Dermis microvascular lymphatic vessel endothelial cell (primary cell): Measurements from ENCODE around the gene AMER3. TPM values are rescaled to one million over a fixed set of nuclear protein-coding genes. Genes with fewer than 3 reads are reported as not detected.
"Not testable (repeated sequence)": the region's sequence is repeated elsewhere in the genome, so short reads cannot be mapped to it uniquely, and the experiment has no call there.

Source experiments
- DNase-seq, 2 donors: peaks; one replicate each; pipeline versions ENCODE4 v3.0.0 to v3.0.0-alpha.2; 2010; ENCODE audit warnings: low read depth in 2 of 2
- total RNA-seq: library from RNA; depleted of rRNA; stranded (reverse); fragments of >200 nt; gene quantifications from 2 replicates; pipeline ENCODE4 v1.2.1, GENCODE V29; 2014

Gene AMER3, protein sequence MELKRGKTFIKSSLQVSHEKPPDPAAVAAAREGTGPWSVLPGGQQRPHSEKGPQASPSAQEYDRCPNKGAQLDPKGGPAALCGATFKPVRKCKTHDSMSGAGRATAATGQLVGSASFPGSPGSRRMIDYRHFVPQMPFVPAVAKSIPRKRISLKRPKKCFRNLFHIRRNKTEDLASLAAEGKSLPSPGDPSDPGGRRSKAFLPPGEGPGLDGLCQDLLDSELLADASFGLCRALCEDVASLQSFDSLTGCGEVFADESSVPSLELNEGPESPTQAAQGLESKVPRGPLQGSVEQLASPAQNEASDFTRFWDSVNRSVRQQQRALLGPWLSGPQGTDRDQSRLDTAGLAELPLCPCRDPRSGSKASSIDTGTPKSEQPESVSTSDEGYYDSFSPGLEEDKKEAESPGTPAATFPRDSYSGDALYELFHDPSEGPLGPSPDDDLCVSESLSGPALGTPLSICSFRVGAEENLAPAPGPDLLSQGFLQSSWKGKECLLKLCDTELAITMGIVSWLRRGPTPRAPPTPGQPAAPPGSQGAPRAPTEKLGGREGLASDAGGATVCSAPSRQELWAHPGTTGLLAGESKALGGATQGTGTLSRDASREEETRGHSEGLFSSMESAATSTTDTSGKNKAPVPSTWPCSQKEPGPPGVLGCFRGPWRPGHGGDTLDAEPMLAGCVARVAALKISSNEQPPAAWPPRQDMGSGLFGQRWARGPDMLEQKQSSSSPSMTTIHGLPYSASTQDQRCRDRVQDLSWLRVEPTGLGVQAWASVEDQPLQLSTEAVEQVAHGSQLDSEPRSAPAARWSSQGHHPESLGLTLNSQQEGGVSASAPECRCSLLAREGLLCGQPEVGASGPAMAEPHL
- total RNA-seq: not detected in 2 replicates

DNA sequence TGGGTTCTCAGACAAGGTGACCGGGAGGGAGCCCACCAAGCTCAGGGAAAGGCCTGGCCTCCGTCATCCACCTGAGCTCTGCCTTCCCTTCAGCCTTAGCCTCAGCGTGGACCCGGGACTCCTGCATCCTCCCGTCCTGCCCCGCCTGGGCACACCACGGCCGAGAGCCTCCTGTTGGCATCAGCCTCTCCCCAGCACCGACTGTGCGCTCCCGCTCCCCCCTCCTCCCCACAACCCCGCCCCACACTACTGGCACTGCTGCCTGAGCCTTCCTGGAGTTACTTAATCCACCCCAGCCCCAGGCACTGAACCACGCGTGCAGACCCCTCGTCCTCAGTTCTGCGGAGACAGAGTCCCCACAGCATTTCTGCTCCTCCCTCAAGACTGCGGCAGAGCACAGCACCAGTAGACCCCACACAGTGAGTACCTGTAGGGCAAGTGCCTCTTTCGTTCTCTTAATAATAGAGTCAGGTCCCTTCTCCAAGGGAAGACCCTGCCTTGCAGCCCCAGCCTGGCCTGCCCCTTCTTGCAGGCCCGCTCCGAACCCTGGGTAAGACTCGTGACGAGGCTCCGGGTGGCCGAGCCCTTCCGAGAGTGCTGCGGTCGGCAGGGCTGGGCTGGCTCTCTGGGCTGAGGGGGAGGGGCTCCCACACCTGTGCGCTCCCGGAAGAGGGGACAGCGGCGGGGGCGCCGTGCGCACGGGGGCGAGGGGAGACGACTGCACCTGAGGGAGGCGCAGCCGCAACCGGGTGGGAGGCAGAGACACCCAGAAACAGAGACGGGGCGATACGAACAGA is at the start of gene AMER3:
AMER3 (plus strand) TSS at position 285 of the 797 bp plus-strand sequence. CDS start 6,533 bp downstream, outside the sequence.
- no peak for DNase-seq

DNA sequence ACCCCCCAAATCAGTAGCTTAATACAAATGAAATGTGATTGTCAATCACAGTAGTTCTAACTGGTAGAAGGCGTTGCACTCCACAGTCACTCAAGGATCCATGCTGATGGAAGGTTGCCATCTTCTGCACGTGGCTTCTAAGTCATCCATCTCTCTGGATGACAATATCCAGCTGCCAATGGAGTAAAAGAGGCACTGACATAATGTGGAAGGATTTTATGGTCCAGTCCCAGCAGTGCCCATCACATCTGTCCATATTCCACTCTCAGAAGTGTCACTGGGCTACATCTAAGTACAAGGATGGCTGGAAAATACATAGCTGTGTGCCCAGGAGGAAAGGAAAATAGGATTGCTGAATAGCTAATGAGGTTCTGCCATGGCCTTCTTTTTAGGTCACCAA is 40.5 kb upstream of the AMER3 start:
- not testable (repeated sequence) for DNase-seq

DNA sequence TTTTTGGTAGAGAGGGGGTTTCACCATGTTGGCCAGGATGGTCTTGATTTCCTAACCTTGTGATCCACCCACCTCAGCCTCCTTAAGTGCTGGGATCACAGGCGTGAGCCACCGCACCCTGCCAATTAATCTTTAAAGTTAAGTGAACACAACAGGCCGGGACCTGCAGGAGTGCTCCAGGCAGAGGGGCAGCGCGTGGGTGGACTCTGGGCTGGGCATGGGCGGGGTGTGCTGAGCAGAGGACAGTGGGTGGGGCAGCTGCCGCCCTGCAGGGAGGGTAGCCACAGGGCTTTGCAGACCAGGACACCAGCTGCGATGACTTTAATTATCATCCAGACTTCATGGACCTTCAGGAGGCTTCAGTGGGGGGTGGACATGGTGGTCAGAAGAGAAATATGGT is 35.3 kb upstream of the AMER3 start:
- no peak for DNase-seq

DNA sequence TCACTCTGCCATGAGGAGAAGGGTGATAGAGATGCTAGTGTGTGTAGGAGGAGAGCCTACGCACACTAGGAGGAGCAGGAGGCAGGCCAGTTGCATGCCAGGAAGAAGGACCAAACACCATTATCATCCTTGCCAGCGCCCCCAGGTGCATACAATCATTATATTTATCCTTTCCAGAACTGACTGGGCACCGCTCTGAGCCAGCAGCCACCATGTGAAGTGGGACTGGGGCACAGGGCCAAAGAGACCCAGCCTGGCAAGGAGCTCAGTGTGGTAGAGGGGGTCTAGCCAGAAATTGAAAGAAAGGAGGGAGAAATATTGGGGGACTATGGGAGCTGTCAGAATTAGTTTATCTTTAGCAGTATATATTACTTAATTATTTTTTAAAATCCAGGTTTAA is 34.8 kb upstream of the AMER3 start:
- DNase-seq: no peak

DNA sequence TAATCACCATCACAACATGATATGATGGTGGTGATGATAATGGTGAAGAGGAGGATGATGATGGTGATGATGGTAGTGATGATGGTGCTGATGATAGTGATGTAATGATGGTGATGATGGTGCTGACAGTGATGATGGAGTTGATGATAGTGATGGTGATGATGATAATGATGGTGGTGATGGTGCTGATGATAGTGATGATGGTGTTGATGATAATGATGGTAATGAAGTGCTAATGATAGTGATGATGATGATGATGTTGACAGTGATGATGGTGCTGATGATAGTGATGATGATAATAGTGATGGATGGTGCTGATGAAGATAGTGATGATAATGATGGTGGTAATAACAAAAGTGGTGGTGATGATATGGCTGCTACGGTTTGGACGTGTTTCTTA is 30.9 kb upstream of the AMER3 start:
- no peak for DNase-seq

DNA sequence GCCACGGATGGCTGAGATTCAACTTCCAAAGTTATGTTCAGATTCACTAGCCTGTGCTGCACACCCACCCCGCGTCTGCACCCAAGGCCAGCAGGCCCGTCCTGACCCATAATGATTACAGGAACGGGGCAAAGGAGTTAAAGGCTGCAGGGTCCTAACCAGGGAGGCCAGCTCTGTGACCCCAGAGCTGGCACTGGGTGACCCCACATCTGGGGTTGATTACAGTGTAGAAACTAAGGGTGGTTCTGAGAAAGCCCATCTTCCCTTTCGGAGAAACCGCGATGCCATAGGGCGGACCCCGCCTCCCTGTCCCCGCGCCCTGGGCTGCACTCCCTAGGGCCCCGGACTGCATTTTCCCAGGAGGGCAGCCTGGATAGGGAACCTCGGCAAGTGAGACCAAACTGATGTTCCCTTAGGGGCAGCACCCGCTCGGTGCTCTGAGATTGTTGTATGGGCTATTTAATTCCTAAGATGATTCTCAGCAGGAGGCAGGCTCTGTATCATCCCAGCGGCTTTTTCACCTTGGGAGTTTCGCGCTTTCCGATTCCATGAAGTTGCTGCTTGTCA is 28.6 kb upstream of the AMER3 start:
- no peak for DNase-seq

DNA sequence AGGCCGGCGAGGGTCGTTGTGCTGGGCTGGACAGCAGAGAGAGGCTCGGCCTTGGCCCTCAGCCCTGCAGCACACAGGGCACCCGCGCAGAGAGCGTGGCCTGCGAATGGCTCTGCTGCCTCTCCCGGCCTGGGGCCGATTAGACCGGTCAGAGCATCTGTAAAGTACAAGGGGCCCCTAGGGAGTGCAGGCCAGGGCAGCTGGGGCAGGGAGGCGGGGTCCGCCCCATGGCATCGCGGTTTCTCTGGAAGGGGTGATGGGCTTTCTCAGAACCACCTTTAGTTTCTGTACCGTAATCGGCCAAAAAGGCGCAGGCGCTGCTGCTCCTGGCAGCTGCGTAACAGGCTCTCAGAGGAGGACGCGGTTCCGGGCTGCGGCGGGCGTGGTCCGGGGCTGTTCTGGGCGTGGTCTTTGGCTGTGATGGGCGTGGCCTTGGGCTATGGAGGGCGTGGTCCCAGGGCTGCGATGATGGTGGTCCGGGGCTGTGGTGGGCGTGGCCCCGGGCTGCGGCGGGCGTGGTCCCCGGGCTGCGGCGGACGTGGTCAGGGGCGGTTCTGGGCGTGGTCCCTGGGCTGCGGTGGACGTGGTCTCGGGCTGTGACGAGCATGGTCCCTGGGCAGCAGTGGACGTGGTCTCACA is 27.9 kb upstream of the AMER3 start:
- DNase-seq: peak; percentile 67 to 74

DNA sequence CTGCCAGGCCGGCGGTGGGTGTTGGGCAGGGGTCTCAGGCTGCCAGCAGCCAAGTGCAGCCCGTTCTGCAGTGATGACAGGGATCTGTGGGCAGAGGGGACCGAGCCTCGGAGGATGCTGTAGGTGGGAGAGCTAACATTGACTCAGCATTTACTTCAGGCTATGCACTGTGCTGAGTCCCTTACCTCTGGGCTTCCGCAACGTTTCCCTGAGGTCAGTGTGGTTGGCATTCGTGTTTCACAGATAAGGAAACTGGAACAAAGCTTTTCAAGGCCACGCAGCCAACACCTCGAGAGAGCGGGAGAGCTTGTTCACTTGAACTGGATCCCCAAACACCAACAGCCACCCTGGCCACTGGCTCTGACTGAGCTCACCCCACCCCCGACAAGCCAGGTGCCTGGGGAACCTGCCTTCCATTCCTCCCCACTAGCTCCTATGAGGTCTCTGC is 27.3 kb upstream of the AMER3 start:
- DNase-seq: no peak

DNA sequence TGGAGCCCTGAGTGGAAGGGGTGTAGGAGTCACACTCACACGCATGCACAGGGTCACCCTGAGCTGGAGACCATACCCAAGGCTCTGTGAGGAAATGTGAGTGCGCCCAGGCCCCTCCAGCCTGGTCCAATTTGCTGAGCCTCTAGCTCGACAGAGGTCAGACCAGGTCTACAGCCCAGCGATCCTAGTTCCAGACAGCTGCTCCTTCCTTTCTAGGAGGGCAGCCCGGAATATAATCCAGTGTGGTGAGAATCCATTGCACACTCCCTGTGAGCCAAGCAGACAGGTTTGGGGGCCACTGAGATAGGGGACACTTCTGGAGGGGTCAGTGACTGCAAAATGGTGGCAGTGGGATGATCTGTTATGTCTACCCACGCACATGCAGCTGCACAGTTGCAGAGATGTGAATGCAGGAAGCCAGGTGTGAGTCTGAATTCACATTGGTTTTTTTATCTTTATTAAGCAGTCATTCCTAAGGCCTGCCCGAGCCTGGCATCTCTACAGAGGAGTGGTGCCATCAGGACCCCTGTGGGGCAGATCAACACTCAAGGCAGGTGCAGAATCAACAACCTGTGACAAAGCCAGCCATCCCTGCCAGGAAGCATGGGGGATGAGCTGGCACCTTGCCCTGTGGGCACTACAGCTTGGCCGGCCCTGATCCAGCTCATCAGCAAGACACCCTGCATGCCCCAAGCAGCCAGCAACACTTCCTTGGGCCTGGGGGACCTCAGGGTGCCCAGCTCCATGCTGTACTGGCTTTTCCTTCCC is 26.6 kb upstream of the AMER3 start, which contains the start of gene GPR148:
GPR148 (plus strand) TSS at position 522 of the 768 bp plus-strand sequence; CDS start at position 604, 82 bp downstream.
- no peak for DNase-seq

DNA sequence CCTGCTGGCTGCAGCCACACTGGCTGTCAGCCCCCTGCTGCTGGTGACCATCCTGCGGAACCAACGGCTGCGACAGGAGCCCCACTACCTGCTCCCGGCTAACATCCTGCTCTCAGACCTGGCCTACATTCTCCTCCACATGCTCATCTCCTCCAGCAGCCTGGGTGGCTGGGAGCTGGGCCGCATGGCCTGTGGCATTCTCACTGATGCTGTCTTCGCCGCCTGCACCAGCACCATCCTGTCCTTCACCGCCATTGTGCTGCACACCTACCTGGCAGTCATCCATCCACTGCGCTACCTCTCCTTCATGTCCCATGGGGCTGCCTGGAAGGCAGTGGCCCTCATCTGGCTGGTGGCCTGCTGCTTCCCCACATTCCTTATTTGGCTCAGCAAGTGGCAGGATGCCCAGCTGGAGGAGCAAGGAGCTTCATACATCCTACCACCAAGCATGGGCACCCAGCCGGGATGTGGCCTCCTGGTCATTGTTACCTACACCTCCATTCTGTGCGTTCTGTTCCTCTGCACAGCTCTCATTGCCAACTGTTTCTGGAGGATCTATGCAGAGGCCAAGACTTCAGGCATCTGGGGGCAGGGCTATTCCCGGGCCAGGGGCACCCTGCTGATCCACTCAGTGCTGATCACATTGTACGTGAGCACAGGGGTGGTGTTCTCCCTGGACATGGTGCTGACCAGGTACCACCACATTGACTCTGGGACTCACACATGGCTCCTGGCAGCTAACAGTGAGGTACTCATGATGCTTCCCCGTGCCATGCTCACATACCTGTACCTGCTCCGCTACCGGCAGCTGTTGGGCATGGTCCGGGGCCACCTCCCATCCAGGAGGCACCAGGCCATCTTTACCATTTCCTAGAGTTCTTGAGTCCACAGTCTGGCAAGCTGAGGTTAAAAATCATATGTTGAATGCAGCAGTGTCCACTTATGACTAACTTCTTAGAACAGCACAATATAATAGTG is 25.7 kb upstream of the AMER3 start:
- no peak for DNase-seq

DNA sequence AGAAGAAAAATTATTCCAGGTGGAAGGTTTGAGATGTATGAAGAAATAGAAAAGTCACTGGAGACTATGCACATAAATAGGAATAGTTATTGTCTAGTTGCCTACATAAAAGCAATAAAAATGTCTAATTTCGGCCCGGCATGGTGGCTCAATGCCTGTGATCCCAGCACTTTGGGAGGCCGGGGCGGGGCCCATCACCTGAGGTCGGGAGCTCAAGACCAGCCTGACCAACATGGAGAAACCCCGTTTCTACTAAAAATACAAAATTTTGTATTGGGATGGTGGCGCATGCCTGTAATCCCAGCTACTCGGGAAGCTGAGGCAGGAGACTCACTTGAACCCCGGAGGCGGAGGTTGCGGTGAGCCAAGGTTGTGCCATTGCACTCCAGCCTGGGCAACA is 23.1 kb upstream of the AMER3 start:
- DNase-seq: not testable (repeated sequence)

DNA sequence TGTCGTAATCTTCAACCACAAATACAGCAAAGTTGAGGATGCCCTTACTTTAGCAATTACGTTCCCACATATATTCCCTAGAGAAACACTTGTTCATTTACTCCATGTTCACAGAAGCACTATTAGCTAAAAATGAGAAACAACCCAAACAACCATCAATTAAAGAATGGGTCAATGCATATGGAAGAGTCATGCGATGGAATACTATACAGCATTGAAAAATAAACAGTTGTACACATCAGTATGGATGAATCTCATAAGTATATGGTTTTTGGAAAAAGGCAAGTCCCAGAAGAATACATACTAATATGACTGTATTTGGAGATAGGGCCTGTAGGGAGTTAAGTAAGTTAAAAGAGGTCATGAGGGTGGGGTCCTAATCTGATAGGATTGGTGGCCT is 20.1 kb upstream of the AMER3 start:
- no peak for DNase-seq

DNA sequence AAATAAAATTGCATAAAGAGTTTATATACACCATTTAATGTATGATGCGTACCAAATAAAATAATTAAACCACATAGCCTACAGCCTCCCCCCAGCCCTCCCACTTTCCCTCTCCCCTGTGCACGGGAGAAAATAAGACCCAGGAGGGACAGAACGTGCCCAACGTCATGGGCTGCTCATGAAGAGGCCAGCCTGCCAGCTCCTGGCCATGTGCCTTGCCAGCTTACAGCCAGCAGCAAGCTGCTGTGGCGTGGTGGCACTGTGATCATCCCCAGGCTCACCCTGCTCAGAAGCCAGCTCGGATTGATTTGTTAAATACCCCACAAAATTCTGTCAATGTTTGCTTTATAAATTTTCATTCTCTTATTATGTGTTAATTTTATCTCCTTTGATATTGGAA is 18.9 kb upstream of the AMER3 start:
- DNase-seq: no peak

DNA sequence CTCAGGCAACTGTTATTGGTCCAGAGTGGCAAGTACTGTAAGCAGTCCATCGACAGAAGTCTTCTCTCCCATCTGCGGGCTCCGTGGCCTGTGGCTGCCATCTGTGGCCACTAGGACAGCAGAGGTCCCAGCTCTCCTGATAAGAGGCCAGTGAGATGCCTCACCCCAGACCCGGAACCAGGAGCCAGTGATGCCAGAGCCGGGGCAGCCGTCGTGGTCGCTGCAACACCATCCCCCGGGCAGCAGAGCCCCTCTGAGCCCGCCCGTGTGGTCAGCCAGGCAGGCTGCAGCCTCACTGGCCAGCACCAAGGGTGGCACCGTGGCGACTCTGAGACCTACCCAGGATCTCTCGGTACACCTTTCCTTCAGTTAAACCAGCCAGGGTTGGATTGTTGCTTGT is 17.7 kb upstream of the AMER3 start:
- no peak for DNase-seq

DNA sequence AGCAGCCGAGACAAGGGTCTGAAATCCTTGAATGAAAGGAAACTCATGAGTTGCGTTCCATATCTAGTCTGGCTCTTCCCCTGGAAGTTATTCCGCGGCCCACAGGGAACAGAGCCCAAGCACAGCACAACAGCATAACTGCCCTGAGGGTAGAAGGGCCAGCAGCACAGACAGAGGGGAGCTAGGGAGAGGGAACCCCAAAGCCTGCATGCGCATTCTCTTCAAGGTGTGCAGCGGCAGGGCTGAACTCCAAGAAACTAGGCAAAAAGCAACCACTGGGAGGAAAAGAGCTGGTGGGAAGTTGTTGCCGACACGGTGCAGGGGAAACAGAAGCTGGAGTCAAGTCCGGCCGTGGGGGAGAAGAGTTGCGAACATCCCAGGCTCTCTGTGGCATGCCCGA is 14.7 kb upstream of the AMER3 start:
- no peak for DNase-seq

DNA sequence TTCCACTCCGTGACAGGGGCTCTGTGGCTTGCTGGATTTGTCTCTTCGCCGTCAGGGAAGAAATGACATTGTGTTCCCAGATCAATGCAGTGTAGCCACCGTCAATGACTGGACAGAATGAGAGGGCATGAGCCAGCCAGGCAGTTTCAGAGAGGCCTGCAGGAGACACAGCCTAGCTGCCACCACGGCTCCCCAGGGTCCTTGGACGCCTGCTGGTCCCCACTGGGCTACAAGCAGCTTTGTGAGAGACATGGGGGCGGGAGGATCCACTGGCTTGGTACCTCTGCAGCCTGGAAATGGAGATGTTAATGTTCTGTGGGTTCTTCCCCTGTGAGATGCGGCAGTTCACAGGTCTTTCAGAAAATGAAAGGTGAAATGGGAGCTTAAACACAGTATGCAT is 12.1 kb upstream of the AMER3 start:
- DNase-seq: no peak

DNA sequence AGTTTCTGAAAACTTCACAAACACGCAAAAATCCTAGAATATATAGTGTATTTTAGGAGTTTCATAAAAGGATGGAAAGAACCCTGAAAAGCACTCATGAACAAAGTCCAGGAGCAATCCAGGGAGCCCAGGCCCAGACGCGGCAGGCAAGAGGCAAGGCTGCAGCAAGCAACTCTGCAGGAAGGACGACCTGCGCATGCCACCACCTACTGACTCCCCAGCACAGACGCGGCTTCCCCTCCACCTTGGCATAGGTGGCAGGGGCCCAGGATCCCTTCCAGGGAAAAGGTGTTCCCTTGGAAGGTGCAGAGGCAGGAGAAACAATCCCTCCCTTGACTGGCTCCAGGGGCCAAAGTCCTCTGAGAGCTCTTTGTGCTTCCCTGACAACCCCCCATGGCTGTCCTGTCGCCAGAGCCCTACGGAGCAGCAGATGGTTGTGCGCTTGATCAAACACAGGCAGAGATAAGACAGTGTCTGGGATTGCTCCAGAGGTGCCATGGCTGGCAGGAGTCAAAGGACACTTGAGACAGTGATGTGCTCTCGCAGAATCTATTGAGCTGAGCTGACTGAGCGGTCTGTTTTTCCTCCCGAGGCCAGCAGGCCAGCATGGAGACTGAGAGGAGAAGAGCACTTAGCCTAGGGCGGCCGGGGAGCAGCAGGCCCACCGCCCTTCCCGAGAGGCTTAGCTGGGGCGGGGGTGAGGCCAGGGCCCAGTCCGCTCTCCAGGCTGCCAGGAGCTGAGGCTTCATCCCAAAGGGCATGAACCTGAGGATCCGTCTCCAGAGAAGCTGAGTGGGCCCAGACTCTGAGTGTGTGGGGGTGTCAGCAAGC is 10.8 kb upstream of the AMER3 start:
- no peak for DNase-seq

DNA sequence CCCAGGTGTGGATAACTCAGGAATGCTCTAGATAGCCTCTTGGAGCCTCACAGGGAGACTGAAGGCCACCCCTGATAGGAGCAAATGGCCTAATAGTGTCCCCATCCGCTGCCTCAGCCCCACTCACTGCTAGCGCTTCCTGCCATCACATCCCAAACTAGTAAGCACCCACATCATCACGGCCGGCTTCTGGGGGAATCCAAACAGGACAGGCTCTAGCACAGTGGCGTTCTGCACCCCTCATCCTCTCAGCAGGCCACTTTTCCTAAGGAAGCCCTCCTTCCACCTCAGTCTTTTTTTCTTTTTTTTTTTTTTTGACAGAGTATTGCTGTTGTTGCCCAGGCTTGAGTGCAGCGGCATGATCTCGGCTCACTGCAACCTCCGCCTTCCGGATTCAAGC is 6.3 kb upstream of the AMER3 start:
- DNase-seq: no peak
